ENCODE results near the gene DNAJC5. TPM values are rescaled to one million over a fixed set of nuclear protein-coding genes. Genes with fewer than 3 reads are reported as not detected.

Gene DNAJC5
- total and polyA plus RNA-seq, 2 donors (not counting 3 experiments of a cell fraction or from before 2014, with no cell fraction given), result 44.7 to 60.3 TPM

DNA sequence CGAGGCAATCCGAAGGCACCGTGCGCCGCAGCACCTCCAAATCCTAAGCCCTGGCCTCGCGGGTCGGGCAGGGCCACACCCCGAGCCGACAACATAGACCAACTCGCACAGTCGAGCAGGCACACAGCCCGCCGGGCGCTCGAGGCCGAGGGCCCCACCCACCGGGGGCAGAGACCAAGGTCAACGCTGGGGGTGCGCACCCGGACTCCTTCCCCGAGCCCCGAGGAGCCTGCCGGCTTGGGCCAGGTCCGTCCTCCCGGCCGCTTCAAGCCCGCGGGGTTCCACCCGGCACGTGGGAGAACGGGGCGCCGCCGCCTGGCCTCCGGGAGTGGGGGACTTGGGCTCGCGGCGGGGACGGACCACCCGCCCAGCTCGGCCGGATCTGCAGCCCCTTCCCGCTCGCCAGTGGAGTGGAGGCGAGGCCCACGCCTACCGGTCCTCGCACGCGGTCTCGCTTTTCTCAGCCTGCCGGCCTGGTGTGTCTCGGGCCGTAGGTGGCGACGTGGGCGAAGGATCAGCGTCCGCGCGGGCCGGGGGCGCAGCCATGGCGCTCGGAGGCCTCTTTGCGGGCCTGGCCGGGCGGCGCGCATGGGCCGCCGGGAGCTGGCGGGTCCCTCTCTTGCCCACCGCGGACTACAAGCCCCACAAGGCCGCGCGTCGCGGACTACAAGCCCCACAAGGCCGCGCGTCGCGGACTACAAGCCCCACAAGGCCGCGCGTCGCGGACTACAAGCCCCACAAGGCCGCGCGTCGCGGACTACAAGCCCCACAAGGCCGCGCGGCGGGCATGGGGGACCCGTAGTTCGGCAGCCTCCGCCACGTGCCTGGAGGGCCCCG lies 61.1 kb downstream of the DNAJC5 start, which contains the start of gene UCKL1:
Gene UCKL1 (minus strand): TSS at position 590 of the 837 bp plus-strand sequence. CDS start 44 bp downstream, at position 546.
- FAIRE-seq (peak; percentile 80), DNase-seq (ENCODE audit: low read depth, low spot score) (peak; percentile 93)
- intact Hi-C loops (cut with micrococcal nuclease), result loop anchor here (1.0 to 5.0 kb wide), 4 partner anchors 16 to 249 kb away; partner anchors contain the start of genes ARFRP1 and ZGPAT
- Histone ChIP-seq H3K27me3 (ENCODE audit: control insufficient read depth in 2 of 2, insufficient read depth in 2 of 2, low read length in 2 of 2) (no peaks in the 10 kb centered on the region), H4K20me1 (replicated peaks; ENCODE audit: control insufficient read depth, extremely low read depth, insufficient read depth, low read length) (no peaks in the 10 kb centered on the region), H3K4me2 (ENCODE audit: insufficient read depth, low read length) (peak within 1 kb of the TSS; percentile 26), H3K4me1 (ENCODE audit: control insufficient read depth, extremely low read depth, insufficient read depth, low read length) (peaks cover 10% of the 10 kb centered on the region), H3K79me2 (ENCODE audit: control insufficient read depth, insufficient read depth, low read length) (peaks cover 40% of the 10 kb centered on the region), H3K36me3 (ENCODE audit: control insufficient read depth in 2 of 2, extremely low read depth in 1 of 2, insufficient read depth in 2 of 2, low read length in 2 of 2) (peaks cover 0 to 10% of the 10 kb centered on the region in 2 experiments), H3K9ac (replicated peaks; ENCODE audit: extremely low read depth, insufficient read depth, low read length) (peak within 1 kb of the TSS; percentile 82), H3K27ac (ENCODE audit: insufficient read depth, low read depth, low read length) (peak within 1 kb of the TSS; percentile 42), H2AFZ (ENCODE audit: low read depth, low read length) (peak within 1 kb of the TSS; percentile 83), H3K4me3 (replicated peaks in 1 of 3; ENCODE audit: insufficient read depth in 1 of 3, low read depth in 1 of 3, low read length in 3 of 3) (peak within 1 kb of the TSS; percentile 38 to 78 (median 76)), H3K9me3 (replicated peaks; ENCODE audit: control insufficient read depth, insufficient read depth, low read length) (no peaks in the 10 kb centered on the region), H3K9me1 (replicated peaks; ENCODE audit: control insufficient read depth, extremely low read depth, insufficient read depth, low read length) (no peaks in the 10 kb centered on the region)
- ChIA-PET POLR2A (interaction anchor here (0.6 kb wide), 1 partner anchor 382 kb away, joined by 5 read pairs; the partner anchor contains the start of gene HELZ2), CTCF (interaction anchor here (0.7 to 1.7 kb wide), 13 partner anchors 12 to 418 kb away, joined by 3 to 9 read pairs (median 5); partner anchors contain the start of genes PRPF6, PTK6 and TPD52L2)
- dilution Hi-C loops (cut with MboI; ENCODE audit: extremely low pct_ligation_motif_present, low sequenced_read_pairs), result no loop called here
- TF ChIP-seq POLR2AphosphoS5 (IDR thresholded peaks at IDR 0.05; ENCODE audit: insufficient read depth, low read depth, low read length) (peak; percentile 93), EZH2 (IDR thresholded peaks at IDR 0.05; ENCODE audit: borderline replicate concordance, low read depth, low read length, severe bottlenecking) (no peak), GATA2 (IDR thresholded peaks at IDR 0.05; ENCODE audit: insufficient read depth, insufficient read length, low read depth, low read length) (no peak), JUN (IDR thresholded peaks at IDR 0.05; ENCODE audit: borderline replicate concordance, insufficient read depth, insufficient read length, low read depth) (no peak), FOS (IDR thresholded peaks at IDR 0.05; ENCODE audit: borderline replicate concordance, insufficient read depth, low read length) (no peak), MYC (IDR thresholded peaks at IDR 0.05; ENCODE audit: low read depth, low read length) (peak; percentile 42), POLR2A (IDR thresholded peaks at IDR 0.05; ENCODE audit: low read depth, low read length) (peak; percentile 89)
- TF ChIP-seq, protein P1, sequence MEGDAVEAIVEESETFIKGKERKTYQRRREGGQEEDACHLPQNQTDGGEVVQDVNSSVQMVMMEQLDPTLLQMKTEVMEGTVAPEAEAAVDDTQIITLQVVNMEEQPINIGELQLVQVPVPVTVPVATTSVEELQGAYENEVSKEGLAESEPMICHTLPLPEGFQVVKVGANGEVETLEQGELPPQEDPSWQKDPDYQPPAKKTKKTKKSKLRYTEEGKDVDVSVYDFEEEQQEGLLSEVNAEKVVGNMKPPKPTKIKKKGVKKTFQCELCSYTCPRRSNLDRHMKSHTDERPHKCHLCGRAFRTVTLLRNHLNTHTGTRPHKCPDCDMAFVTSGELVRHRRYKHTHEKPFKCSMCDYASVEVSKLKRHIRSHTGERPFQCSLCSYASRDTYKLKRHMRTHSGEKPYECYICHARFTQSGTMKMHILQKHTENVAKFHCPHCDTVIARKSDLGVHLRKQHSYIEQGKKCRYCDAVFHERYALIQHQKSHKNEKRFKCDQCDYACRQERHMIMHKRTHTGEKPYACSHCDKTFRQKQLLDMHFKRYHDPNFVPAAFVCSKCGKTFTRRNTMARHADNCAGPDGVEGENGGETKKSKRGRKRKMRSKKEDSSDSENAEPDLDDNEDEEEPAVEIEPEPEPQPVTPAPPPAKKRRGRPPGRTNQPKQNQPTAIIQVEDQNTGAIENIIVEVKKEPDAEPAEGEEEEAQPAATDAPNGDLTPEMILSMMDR (IDR thresholded peaks at IDR 0.05; ENCODE audit: extremely low read depth in 1 of 2, insufficient read depth in 1 of 2, low read depth in 1 of 2, low read length in 2 of 2), result no peak
- TF ChIP-seq, protein P2, sequence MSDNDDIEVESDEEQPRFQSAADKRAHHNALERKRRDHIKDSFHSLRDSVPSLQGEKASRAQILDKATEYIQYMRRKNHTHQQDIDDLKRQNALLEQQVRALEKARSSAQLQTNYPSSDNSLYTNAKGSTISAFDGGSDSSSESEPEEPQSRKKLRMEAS (IDR thresholded peaks at IDR 0.05; ENCODE audit: insufficient read depth, insufficient read length), result peak; percentile 89
- no TSS peak for BruUV-seq (replicated peaks)
